Cardiac fibroblast (primary cell): Measurements from ENCODE around the gene ACAP2.

Experiments used
- DNase-seq, 2 donors: peaks; one replicate each; pipeline versions ENCODE4 v3.0.0 to v3.0.0-alpha.2; 2010; ENCODE audit warnings: low read depth in 2 of 2
- H3K4me3 ChIP-seq, 2 donors: replicated peaks in 1 of 2; 1 replicate in 1 of 2; 2 replicates in 1 of 2; pipeline ENCODE4 v1.5.1; 2011; ENCODE audit warnings: low read depth in 2 of 2, low read length in 2 of 2, mild to moderate bottlenecking in 2 of 2, moderate library complexity in 1 of 2
- CTCF ChIP-seq: IDR thresholded peaks from one replicate; pipeline ENCODE4 v1.5.1; 2011; ENCODE audit warnings: low read depth, mild to moderate bottlenecking, low read length, inconsistent platforms

Gene ACAP2

DNA sequence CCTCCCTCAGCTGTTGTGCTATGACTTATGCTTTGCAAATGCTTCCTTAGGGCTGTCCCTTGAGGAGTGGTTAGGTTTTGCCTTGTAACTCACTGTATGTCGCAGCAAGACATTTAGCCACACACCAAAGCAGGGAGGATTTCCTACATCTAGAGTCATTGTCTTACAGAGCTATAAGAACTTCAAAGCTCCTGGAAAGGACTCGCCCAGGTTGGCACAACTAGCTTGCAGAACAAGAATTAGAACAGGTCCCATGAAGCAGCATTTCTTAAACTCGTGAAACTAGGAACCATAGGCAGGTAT lies 19.4 kb upstream of the ACAP2 start:
- TF ChIP-seq CTCF, result no peak
- peak in 1 of 2 donors; percentile 19 for DNase-seq
- H3K4me3 ChIP-seq, result no peak overlapping the region

- no peak for TF ChIP-seq CTCF
- DNase-seq, result no peak
- no peak overlapping the region for H3K4me3 ChIP-seq
Observed at GRCh38 chr3:195461594-195462307, 18.9 kb upstream of the ACAP2 start.

DNA sequence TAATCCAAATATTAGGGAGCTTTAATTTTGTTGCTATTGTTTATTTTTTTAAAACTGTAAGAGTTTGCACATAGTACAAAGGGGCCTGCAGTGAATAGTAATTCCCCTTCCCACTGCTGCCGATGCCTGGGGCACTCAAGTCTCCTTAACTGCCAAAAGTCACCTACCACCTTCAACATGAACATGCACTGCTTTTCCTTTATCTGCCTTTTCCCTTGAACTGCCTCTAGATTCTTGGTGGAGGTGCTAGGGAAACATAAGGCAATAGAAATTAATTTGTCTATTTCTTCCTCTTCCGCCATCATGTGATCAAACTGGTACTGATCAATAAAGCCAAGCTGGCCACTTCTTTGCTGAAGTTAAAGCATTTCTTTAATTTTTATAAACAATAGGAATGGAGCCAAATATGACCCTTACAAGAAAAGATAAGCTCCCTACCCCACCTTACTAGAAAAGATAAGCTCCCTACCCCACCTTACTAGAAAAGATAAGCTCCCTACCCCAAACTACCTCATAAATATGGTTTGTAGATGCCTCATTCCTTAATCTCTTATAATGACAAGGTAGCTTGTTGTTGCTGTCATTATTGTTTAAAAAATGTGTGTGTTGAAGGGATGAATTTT lies 17.4 kb upstream of the ACAP2 start:
- no peak for TF ChIP-seq CTCF

GRCh38 chr3:195458316-195458717 lies 15.5 kb upstream of the ACAP2 start:
- DNase-seq, result peak; percentile 39 to 77
- H3K4me3 ChIP-seq, result no peak overlapping the region
- no peak for TF ChIP-seq CTCF

More for the DNA sequence above, 17.4 kb upstream of the ACAP2 start:
- H3K4me3 ChIP-seq, result no peak overlapping the region
- DNase-seq, result no peak

GRCh38 chr3:195455789-195456188 lies 13.0 kb upstream of the ACAP2 start:
- DNase-seq, result no peak
- no peak for TF ChIP-seq CTCF
- H3K4me3 ChIP-seq, result no peak overlapping the region

- no peak for TF ChIP-seq CTCF
- no peak overlapping the region for H3K4me3 ChIP-seq
- no peak for DNase-seq
Observed at GRCh38 chr3:195453236-195453635, 10.4 kb upstream of the ACAP2 start.
